Measurements from ENCODE around the gene DRC7. TPM values are rescaled to one million over a fixed set of nuclear protein-coding genes. Genes with fewer than 3 reads are reported as not detected.

The DRC7 gene
- total and polyA plus RNA-seq, 2 donors: 0.32 to 0.33 TPM

GRCh38 chr16:57672416-57672815 lies 22.2 kb upstream of the DRC7 start:
- H3K36me3 ChIP-seq (ENCODE audit: control insufficient read depth in 2 of 2, insufficient read depth in 2 of 2, low read length in 1 of 2): no peaks in the 10 kb centered on the region
- no peak overlapping the region for H3K27ac ChIP-seq (ENCODE audit: low read depth in 1 of 2, low read length in 1 of 2)
- no peaks in the 10 kb centered on the region for H3K4me1 ChIP-seq (ENCODE audit: control insufficient read depth in 2 of 2, insufficient read depth in 2 of 2, low read length in 2 of 2)
- DNase-seq (ENCODE audit: low read depth in 6 of 9, low spot score in 9 of 9): no peak
- no peaks in the 10 kb centered on the region for H3K27me3 ChIP-seq (ENCODE audit: control insufficient read depth in 2 of 2, insufficient read depth in 1 of 2, low read length in 1 of 2)
- H3K9me3 ChIP-seq (ENCODE audit: control insufficient read depth in 2 of 2, insufficient read depth in 1 of 2, low read length in 1 of 2): no peaks in the 10 kb centered on the region
- H3K4me3 ChIP-seq (ENCODE audit: low read length in 2 of 2): no peak overlapping the region
- WGBS: 88% methylated on average over 3 of the region's 3 CpGs

GRCh38 chr16:57672824-57673223 lies 21.8 kb upstream of the DRC7 start:
- no peak overlapping the region for H3K27ac ChIP-seq (ENCODE audit: low read depth in 1 of 2, low read length in 1 of 2)
- H3K27me3 ChIP-seq (ENCODE audit: control insufficient read depth in 2 of 2, insufficient read depth in 1 of 2, low read length in 1 of 2): no peaks in the 10 kb centered on the region
- no peaks in the 10 kb centered on the region for H3K4me1 ChIP-seq (ENCODE audit: control insufficient read depth in 2 of 2, insufficient read depth in 2 of 2, low read length in 2 of 2)
- H3K9me3 ChIP-seq (ENCODE audit: control insufficient read depth in 2 of 2, insufficient read depth in 1 of 2, low read length in 1 of 2): no peaks in the 10 kb centered on the region
- H3K4me3 ChIP-seq (ENCODE audit: low read length in 2 of 2): no peak overlapping the region
- DNase-seq (ENCODE audit: low read depth in 6 of 9, low spot score in 9 of 9): no peak
- H3K36me3 ChIP-seq (ENCODE audit: control insufficient read depth in 2 of 2, insufficient read depth in 2 of 2, low read length in 1 of 2): no peaks in the 10 kb centered on the region
- 95% methylated on average over 2 of the region's 2 CpGs for WGBS

GRCh38 chr16:57675741-57676551 lies 18.7 kb upstream of the DRC7 start:
- Histone ChIP-seq H3K4me3 (ENCODE audit: low read length in 2 of 2) (no peak overlapping the region), H3K9me3 (ENCODE audit: control insufficient read depth in 2 of 2, insufficient read depth in 1 of 2, low read length in 1 of 2) (peaks cover 0 to 3% of the 10 kb centered on the region in 2 donors), H3K4me1 (ENCODE audit: control insufficient read depth in 2 of 2, insufficient read depth in 2 of 2, low read length in 2 of 2) (peaks cover 0 to 3% of the 10 kb centered on the region in 2 donors), H3K27ac (ENCODE audit: low read depth in 1 of 2, low read length in 1 of 2) (no peak overlapping the region), H3K27me3 (ENCODE audit: control insufficient read depth in 2 of 2, insufficient read depth in 1 of 2, low read length in 1 of 2) (no peaks in the 10 kb centered on the region), H3K36me3 (ENCODE audit: control insufficient read depth in 2 of 2, insufficient read depth in 2 of 2, low read length in 1 of 2) (no peaks in the 10 kb centered on the region)
- WGBS: 87% methylated on average over 12 of the region's 12 CpGs
- DNase-seq (ENCODE audit: low read depth in 6 of 9, low spot score in 9 of 9): no peak

- peaks cover 0 to 3% of the 10 kb centered on the region in 2 donors for H3K9me3 ChIP-seq (ENCODE audit: control insufficient read depth in 2 of 2, insufficient read depth in 1 of 2, low read length in 1 of 2)
- no peak overlapping the region for H3K27ac ChIP-seq (ENCODE audit: low read depth in 1 of 2, low read length in 1 of 2)
- no peaks in the 10 kb centered on the region for H3K27me3 ChIP-seq (ENCODE audit: control insufficient read depth in 2 of 2, insufficient read depth in 1 of 2, low read length in 1 of 2)
- H3K4me1 ChIP-seq (ENCODE audit: control insufficient read depth in 2 of 2, insufficient read depth in 2 of 2, low read length in 2 of 2): peaks cover 0 to 3% of the 10 kb centered on the region in 2 donors
- no peak for DNase-seq (ENCODE audit: low read depth in 6 of 9, low spot score in 9 of 9)
- 94% methylated on average over 4 of the region's 4 CpGs for WGBS
- no peaks in the 10 kb centered on the region for H3K36me3 ChIP-seq (ENCODE audit: control insufficient read depth in 2 of 2, insufficient read depth in 2 of 2, low read length in 1 of 2)
- H3K4me3 ChIP-seq (ENCODE audit: low read length in 2 of 2): no peak overlapping the region
Measured at GRCh38 chr16:57676553-57677085, 18.0 kb upstream of the DRC7 start.

GRCh38 chr16:57677622-57678369 lies 16.8 kb upstream of the DRC7 start:
- WGBS: 80% methylated on average over 14 of the region's 14 CpGs
- H3K4me1 ChIP-seq (ENCODE audit: control insufficient read depth in 2 of 2, insufficient read depth in 2 of 2, low read length in 2 of 2): peaks cover 0 to 3% of the 10 kb centered on the region in 2 donors
- DNase-seq (ENCODE audit: low read depth in 6 of 9, low spot score in 9 of 9): no peak
- peaks cover 0 to 3% of the 10 kb centered on the region in 2 donors for H3K9me3 ChIP-seq (ENCODE audit: control insufficient read depth in 2 of 2, insufficient read depth in 1 of 2, low read length in 1 of 2)
- no peak overlapping the region for H3K27ac ChIP-seq (ENCODE audit: low read depth in 1 of 2, low read length in 1 of 2)
- H3K4me3 ChIP-seq (ENCODE audit: low read length in 2 of 2): no peak overlapping the region
- H3K36me3 ChIP-seq (ENCODE audit: control insufficient read depth in 2 of 2, insufficient read depth in 2 of 2, low read length in 1 of 2): no peaks in the 10 kb centered on the region
- no peaks in the 10 kb centered on the region for H3K27me3 ChIP-seq (ENCODE audit: control insufficient read depth in 2 of 2, insufficient read depth in 1 of 2, low read length in 1 of 2)

- 97% methylated on average over 12 of the region's 12 CpGs for WGBS
- Histone ChIP-seq H3K4me1 (ENCODE audit: control insufficient read depth in 2 of 2, insufficient read depth in 2 of 2, low read length in 2 of 2) (peaks cover 0 to 3% of the 10 kb centered on the region in 2 donors), H3K9me3 (ENCODE audit: control insufficient read depth in 2 of 2, insufficient read depth in 1 of 2, low read length in 1 of 2) (peaks cover 0 to 3% of the 10 kb centered on the region in 2 donors), H3K27ac (ENCODE audit: low read depth in 1 of 2, low read length in 1 of 2) (no peak overlapping the region), H3K4me3 (ENCODE audit: low read length in 2 of 2) (no peak overlapping the region), H3K36me3 (ENCODE audit: control insufficient read depth in 2 of 2, insufficient read depth in 2 of 2, low read length in 1 of 2) (no peaks in the 10 kb centered on the region), H3K27me3 (ENCODE audit: control insufficient read depth in 2 of 2, insufficient read depth in 1 of 2, low read length in 1 of 2) (no peaks in the 10 kb centered on the region)
- no peak for DNase-seq (ENCODE audit: low read depth in 6 of 9, low spot score in 9 of 9)
Measured at GRCh38 chr16:57679016-57679415, 15.6 kb upstream of the DRC7 start.

GRCh38 chr16:57679767-57680482 lies 14.7 kb upstream of the DRC7 start:
- H3K36me3 ChIP-seq (ENCODE audit: control insufficient read depth in 2 of 2, insufficient read depth in 2 of 2, low read length in 1 of 2): no peaks in the 10 kb centered on the region

GRCh38 chr16:57680842-57681375 lies 13.7 kb upstream of the DRC7 start:
- no peak overlapping the region for H3K27ac ChIP-seq (ENCODE audit: low read depth in 1 of 2, low read length in 1 of 2)
- H3K36me3 ChIP-seq (ENCODE audit: control insufficient read depth in 2 of 2, insufficient read depth in 2 of 2, low read length in 1 of 2): no peaks in the 10 kb centered on the region
- no peaks in the 10 kb centered on the region for H3K27me3 ChIP-seq (ENCODE audit: control insufficient read depth in 2 of 2, insufficient read depth in 1 of 2, low read length in 1 of 2)
- no peak overlapping the region for H3K4me3 ChIP-seq (ENCODE audit: low read length in 2 of 2)
- peaks cover 0 to 3% of the 10 kb centered on the region in 2 donors for H3K4me1 ChIP-seq (ENCODE audit: control insufficient read depth in 2 of 2, insufficient read depth in 2 of 2, low read length in 2 of 2)
- peaks cover 0 to 9% of the 10 kb centered on the region in 2 donors for H3K9me3 ChIP-seq (ENCODE audit: control insufficient read depth in 2 of 2, insufficient read depth in 1 of 2, low read length in 1 of 2)
- DNase-seq (ENCODE audit: low read depth in 6 of 9, low spot score in 9 of 9): no peak
- 84% methylated on average over 5 of the region's 5 CpGs for WGBS

More at GRCh38 chr16:57679767-57680482, 14.7 kb upstream of the DRC7 start:
- DNase-seq (ENCODE audit: low read depth in 6 of 9, low spot score in 9 of 9): peak in 1 of 9 donors; percentile 22
- H3K4me3 ChIP-seq (ENCODE audit: low read length in 2 of 2): no peak overlapping the region
- H3K27ac ChIP-seq (ENCODE audit: low read depth in 1 of 2, low read length in 1 of 2): no peak overlapping the region
- H3K27me3 ChIP-seq (ENCODE audit: control insufficient read depth in 2 of 2, insufficient read depth in 1 of 2, low read length in 1 of 2): no peaks in the 10 kb centered on the region
- H3K9me3 ChIP-seq (ENCODE audit: control insufficient read depth in 2 of 2, insufficient read depth in 1 of 2, low read length in 1 of 2): peaks cover 0 to 3% of the 10 kb centered on the region in 2 donors
- H3K4me1 ChIP-seq (ENCODE audit: control insufficient read depth in 2 of 2, insufficient read depth in 2 of 2, low read length in 2 of 2): peaks cover 0 to 3% of the 10 kb centered on the region in 2 donors
- 71% methylated on average over 7 of the region's 7 CpGs for WGBS
